ENCODE results near the gene INHBB.

INHBB gene

DNA sequence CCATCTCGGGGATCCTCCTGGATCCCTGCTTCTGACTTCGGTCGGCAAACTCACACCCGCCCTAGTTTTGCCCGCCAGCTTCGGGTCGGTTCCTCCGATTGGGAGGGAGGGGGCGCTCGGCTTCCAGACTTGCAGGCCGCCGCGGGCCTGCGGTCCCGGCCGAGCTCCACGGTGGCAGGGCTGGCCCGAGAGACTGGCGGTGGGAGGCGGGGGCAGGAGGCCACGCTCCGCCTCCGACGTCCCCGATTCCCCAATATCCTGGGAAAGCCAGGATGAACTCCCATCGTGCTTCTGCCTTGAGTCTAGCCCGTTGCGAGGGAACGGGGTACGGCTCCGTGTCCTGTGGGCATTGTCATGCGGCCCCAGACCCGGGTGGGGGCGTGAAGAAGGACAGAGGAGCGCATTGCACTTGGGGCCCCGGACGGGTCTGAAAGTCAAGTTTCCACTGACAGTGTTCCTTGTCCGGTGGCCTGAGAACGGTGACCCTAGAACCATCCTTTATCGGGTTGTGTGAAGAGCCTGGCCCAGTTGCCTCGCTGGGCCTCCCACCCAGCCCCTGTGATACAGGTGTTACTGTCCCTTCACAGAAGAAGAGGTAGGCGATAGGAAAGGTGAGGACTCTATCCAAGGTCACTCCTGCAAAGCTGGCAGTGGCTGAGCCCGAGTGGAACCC, 2.4 kb upstream of the INHBB start:
- DNase-seq, result peak; percentile 61

DNA sequence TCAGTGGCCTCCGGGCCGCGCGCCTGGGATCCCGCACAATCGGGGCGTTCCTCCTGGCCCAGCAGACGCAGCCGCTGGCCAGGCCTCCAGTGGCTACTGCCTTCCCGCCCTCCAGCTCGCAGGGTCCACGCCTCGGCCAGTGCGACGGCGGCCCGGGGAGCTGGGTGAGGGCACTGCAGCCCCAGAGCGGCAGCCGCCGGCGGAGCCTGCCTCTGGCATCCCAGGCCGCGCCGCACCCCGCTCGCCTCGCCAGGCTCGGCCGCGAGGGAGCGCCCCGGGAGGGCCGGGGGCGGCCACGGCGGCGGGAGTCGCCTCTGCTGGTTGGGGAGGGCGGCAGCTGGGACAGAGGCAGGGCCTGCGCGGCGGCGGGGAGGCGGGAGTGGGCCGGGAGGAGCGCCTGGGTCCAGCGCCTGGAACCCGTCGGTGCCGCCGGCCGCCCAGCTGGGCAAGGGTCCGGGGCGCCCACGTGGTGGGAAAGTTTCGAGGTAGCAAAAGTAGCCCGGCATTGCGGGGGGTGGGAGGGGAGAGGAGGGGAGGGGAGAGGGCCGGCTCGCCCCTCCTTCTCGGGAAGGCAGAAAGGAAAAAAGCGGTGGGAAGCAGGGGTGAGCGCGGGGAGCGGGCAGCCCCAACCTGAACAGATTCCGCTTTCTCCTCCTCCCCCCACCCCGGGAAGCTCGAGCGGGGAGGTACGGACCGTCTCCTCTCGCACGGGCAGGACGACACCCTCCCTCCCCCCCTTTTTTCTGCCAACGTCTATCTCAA, 1.5 kb upstream of the INHBB start:
- peak; percentile 6 for DNase-seq

DNA sequence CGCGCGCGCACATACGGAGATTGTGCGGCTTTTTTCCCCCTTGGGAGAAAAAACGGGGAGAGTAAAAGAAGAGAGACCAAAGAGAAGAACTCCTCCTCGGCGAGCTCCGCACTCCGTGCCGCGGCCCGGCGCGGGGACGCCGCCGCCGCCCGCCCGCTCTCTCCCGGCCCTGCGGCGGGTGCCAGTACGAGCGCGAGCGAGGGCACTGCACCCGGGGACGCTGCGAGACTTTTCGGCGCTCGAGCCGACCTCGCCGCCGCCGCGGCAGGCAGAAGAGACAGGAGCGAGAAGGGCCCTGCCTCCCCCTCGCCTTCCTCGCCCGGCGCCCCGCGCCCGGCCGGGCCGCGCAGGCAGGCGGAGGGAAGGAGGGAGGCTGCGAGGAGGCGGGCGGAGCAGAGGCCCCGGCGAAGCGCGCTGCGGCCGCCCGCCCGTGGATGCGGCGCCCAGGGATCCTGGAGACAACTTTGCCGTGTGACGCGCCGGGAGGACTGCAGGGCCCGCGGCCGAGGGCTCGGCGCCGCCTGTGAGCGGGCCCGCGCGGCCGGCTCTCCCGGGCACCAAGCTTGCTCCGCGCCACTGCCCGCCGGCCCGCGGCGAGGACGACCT, 857 bp upstream of the INHBB start:
- peak; percentile 27 for DNase-seq

DNA sequence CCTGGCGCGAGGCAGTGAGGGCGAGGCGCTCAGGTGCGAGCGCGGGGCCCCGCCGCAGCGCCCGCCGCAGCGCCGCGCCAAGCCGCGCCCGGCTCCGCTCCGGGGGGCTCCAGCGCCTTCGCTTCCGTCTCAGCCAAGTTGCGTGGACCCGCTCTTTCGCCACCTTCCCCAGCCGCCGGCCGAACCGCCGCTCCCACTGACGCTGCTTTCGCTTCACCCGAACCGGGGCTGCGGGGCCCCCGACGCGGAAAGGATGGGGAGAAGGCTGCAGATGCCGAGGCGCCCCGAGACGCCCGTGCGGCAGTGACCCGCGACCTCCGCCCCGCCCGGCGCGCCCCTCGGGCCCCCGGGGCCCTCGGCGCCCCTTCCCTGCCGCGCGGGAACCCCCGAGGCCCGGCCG, 328 bp upstream of the INHBB start:
- DNase-seq, result no peak

DNA sequence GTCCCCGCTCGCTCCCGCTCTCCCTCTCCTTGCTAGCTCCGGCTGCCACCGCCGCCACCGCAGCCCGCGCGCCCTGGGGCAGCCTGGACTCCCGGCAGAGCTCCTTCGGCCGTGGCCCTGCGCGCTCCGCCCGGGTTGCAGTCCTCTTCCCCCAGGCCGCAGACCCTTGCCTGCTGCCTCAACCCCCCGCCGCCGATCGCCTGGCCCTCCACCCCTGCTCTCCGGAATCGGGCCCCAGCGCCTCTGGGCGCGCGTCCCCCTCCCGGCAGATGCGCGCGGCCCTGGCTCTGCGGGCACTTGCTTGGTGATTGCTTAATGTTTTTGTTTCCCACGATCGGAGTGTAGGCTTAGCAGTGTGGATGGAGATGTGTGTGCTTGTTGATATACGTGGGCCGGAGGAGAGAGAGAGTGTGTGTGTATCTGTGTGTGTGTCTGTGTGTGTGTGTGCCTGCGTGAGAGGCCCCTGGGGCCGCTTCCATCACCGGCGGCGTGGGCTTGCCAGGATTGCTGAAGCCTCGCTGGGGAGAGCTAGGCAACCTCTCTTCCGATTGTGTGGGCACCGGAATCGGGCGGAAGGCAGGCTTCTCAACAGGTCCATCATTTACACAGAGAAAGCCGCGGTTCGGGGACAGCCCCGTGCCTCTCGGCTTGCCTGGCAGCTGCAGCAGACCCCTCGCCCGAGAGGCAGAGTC, 877 bp downstream of the INHBB start:
- peak; percentile 29 for DNase-seq

DNA sequence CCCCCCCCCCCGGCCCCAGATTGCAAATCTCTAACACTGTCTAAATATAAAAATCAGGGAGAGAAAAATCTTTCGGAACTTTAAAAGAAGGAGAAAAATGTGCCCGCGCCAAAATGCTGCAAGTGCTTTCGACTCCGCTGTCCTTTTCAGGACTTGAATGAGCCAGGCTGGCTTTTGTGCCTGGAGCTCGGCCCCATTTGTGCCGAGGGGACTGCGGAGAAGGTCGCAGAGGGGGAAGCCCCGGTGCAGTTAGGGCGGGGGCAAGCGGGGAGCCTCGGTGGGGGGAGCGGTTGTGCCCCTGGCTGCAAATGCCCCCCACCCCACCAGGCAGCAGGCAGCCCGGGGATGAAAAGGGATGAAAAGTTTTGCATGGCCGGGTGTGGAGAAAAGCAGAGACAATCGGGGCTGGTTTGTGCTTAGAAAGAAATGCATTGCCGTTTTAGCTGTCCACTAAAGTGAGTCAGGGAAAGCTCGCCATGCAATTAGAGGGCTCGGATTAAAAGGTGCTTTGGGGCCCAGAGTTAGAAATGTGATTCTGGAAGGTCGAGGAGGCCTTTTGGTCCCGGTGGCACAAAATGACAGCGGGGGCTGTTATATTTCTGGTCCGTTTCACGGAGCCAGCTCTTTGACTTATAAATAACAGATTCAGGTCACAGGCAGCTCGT, 1.6 kb downstream of the INHBB start:
- no peak for DNase-seq

DNA sequence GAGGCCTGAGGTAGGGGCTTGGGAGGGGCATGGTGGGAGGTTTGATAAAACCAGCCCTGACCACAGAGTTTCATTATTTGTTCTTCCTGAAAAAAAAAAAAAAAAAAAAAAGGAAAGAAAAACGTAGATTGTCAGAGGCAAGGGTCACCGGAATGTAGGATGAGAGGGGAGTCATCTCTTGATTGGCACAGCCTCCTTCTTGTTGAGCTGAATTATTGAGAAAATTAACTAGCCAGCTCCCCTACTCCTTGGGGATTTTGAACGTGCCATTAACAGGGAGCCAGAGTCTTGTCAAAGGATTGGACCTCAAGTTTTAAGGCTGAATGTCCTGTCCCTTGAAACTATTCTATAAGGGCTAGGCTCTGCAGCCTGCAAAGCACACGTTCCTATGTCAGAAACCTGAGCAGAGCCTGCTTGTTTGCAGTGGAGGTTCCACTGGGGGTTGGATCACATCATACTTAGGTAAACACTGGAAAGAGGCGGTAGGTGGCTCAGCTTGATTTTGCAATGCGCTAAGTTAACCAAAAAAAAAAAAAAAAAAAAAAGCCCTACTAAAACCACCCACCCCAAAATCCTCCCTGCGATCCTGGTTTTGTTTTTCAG, 2.3 kb downstream of the INHBB start:
- DNase-seq, result peak; percentile 24

DNA sequence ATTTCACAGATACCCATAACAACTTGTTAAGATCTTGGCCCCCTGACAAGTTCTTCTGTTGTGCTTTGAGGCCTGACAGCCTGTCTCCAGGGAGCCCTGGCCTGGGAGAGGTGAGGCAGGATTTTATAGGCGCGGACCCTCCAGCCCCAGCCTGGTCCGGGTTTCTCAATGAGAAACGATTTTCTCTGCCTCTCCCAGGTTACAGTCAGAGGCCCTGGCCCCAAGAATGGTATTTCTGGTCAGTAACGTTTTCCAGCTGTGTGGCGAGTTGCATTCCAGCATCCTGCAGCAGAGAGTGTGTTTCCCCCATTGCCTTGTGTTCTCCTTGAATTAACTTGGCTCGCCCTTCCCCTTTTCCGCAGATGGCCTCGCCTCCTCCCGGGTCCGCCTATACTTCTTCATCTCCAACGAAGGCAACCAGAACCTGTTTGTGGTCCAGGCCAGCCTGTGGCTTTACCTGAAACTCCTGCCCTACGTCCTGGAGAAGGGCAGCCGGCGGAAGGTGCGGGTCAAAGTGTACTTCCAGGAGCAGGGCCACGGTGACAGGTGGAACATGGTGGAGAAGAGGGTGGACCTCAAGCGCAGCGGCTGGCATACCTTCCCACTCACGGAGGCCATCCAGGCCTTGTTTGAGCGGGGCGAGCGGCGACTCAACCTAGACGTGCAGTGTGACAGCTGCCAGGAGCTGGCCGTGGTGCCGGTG, 3.0 kb downstream of the INHBB start:
- DNase-seq, result no peak

DNA sequence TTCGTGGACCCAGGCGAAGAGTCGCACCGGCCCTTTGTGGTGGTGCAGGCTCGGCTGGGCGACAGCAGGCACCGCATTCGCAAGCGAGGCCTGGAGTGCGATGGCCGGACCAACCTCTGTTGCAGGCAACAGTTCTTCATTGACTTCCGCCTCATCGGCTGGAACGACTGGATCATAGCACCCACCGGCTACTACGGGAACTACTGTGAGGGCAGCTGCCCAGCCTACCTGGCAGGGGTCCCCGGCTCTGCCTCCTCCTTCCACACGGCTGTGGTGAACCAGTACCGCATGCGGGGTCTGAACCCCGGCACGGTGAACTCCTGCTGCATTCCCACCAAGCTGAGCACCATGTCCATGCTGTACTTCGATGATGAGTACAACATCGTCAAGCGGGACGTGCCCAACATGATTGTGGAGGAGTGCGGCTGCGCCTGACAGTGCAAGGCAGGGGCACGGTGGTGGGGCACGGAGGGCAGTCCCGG, 3.5 kb downstream of the INHBB start:
- DNase-seq, result no peak

DNA sequence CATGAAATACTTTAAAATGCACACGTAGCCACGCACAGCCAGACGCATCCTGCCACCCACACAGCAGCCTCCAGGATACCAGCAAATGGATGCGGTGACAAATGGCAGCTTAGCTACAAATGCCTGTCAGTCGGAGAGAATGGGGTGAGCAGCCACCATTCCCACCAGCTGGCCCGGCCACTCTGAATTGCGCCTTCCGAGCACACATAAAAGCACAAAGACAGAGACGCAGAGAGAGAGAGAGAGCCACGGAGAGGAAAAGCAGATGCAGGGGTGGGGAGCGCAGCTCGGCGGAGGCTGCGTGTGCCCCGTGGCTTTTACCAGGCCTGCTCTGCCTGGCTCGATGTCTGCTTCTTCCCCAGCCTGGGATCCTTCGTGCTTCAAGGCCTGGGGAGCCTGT, 4.1 kb downstream of the INHBB start:
- DNase-seq, result no peak

DNA sequence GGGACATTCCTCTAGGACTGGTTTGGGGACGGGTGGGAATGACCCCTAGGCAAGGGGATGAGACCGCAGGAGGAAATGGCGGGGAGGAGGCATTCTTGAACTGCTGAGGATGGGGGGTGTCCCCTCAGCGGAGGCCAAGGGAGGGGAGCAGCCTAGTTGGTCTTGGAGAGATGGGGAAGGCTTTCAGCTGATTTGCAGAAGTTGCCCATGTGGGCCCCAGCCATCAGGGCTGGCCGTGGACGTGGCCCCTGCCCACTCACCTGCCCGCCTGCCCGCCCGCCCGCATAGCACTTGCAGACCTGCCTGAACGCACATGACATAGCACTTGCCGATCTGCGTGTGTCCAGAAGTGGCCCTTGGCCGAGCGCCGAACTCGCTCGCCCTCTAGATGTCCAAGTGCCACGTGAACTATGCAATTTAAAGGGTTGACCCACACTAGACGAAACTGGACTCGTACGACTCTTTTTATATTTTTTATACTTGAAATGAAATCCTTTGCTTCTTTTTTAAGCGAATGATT, 4.9 kb downstream of the INHBB start:
- no peak for DNase-seq

DNA sequence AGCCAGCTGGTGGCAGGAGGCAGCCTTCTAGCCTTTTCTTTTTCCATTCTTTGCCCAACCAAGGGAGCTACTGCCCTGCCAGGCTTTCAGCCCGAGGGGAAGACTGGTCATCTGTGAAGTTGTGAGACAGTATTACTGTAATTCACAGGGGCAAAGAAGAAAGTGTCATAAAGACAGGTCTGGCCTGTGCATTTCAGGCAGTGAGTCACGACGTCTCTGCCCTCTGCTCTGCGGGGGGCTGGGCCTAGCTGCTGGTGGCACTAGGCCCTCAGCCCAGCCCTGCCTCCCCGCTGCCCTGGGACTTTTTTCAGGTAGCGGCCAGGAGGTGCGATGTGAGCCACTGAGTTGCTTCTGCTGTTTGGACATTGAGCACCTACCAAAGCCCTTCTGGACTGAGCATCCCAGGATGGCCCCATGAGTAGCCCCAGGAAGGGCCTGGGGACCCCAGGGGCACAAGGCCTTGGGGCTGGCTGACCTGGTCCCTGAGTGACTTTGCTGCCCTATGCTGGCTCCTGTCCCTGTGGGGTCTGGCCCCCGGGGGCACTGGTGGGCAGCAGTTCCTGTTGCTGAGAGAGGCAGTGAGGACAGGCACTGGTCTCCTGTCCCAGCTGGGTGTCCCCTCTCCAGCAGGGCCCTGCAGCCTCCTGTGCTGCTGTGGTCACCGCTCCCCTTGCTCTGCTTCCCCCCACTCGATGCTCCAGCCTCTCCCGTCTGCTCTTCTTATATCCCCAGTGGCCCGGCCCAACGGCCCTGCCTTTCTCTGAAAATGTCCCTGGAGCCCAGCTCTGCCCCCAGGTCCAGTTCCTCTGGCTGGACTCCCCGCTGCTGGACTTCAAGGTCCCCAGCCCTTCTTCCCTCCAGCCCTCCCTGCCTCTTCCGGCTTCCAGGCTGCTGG, 7.0 kb downstream of the INHBB start:
- no peak for DNase-seq

DNA sequence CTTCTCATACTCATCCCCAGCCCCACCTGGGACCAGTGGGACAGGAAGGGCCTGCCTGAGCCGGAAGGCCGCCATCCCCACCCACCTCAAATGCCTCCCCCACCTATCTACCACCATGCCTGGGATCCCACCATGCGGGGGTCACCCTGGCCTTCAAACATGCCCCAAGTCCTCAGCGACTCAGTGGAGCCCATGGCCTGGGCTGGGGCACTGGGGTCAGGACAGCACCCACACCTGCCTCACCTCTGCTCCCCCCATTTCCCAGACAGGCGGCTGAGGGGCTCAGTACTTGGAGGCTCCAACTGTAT, 7.6 kb downstream of the INHBB start:
- no peak for DNase-seq

DNA sequence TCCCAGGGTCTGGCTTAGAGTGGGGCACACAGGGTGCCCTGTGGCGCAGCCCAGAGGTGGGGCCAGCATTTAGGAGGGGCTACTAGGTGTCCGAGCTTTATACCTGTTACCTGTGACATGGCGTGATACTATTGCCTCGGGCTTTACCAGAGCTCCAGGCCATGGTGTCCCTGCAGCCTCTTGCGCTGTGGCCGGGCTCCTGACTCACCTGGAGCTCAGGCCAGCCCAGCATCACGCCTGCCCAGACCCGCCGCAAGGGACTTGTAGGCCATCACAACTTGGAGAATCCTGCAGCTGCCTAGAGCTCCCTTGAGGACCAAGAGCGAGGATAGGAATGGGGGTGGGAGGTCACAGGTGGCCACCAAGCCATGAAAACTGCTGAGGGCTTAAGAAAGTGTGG, 8.0 kb downstream of the INHBB start:
- DNase-seq, result no peak

DNA sequence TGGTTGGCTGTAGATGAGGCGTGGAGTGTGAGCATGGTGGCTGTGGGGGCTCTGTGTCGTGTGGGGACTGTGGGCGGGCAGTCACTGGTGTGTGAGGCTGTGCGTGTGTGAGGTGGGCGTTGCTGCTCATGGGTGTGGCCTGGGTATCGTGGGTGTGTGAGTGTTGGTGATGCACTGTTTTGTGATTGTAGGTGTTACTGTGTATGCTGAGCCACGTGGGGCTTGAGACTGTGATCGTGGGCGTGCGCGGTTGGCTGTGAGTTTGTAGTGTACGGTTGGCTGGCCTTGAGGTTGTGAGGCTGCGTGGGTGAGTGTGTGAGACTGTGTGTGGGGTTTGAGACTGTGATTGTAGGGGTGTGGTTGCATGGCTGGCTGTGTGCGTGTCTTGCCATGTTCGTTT, 8.5 kb downstream of the INHBB start:
- DNase-seq, result no peak

DNA sequence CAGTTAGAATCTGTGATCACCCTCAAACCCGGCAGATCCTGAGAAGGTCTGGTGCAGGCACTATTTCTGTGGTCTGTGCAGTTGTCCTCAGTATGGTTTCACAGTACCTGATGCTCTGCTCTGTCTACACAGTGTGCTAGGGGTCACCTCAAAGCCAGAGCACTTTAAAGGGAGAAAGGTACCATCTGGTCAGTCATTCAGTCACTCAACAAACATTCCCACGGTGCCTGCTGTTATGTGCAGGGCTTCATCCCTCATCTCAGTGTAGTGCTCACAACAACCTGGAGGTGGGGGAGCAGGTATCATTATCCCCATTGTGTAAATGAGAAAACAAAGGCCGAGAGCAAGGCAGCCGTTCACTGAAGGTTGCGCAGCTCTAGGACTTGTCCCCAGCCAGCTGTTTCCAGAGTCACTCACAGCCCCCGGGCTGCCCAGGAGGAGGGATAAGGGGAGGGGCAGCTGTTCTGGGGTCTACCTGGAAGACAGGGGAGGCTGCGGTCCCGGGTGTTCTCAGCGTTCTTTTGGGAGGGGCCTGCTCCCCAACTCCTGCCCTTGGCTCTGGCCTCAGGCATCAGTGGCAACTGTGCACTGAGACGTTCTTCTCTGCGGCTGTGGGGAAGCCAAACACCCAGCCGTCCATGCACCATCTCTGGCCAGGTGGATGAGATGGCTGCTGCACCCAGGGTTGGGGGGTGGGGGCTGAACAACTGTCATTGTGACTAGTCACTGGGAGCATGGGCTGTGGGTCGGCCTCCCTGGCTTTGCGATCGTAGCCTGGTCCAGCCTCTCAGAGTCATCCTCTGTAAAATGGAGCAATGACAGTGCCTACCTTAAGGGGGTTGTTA, 9.2 kb downstream of the INHBB start:
- DNase-seq, result no peak

DNA sequence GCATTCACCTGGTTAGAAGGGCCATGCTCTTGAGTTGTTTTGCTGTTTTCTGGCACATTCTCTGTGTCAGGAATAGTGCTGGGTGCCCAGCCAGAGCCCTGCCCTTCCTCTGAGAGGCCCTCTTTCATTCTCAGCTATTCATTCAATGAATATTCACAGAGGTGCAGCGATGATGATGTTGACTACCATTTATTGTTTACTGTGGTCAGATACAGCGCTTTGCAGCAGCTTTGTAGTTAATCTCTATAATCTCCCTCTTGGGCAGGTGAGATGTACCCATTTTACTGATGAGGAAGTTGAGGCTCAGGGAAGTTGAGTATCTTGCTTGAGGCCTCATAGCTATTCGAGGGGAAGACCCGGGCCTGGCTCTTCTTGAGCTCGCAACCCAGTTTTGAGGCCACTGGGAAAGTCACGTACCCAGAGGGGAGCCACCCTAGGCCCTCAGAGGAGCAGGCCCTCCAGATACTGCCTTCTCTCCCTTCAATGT, 9.9 kb downstream of the INHBB start:
- no peak for DNase-seq

DNA sequence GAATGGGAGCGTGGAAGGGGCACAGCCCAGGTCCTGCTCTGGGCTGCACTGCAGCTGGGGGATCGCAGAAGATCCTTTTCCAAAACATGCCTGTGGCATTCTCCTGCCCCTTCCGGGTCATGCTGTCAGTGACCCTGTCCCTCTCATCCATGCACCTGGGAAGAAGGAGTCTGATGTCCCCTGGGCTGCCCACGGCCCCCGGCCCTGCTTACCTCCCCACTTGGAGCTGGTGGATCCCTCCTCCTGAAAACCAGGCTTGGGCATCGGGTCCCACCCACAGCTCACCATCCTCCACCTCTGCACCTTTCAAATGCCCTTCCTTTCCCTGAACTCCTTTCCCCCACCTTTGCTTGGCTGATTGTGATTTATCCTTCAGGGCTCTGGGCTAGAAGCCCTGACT, 11.8 kb downstream of the INHBB start:
- no peak for DNase-seq

DNA sequence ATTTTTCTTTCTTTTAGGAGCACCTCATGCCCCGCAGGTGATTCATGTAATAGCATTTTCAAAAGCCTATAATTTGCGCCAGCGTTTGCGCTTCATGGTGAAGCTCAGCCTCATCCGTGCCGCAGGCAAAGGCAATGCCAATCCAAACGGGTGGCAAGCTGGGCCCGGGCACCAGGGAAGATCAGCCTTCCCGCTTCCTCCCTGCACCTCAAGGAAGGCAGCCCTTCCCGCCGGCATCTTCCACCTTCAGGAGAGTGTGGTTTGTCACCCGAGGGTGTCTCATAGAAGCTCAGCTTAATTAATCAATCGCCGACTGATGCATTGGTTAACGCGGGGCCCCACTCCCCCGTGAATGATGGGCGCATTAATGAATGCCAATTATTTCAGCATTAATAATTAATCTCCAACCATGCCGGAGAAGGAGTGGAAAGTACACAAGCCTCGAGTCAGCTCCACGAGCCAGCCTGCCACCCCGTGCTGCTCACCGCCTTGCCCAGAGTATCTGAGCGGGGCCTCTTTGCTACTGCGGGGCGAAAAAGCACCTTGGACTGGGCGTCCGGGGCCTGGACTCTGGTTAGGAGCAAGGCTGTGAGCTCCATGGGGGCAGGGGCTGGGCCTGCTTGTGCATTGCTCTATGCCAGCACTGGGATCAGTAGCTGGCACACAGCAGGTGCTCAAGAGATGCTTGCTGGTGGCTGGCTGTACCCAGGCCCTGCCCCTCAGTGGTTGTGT, 13.0 kb downstream of the INHBB start:
- DNase-seq, result no peak

Data from NCI-H2171 (cell line).